ENCODE results near the gene CHPF2. TPM values are rescaled to one million over a fixed set of nuclear protein-coding genes. Genes with fewer than 3 reads are reported as not detected.

The CHPF2 gene
- total RNA-seq, 1 donor from 2014 or later: 37.2 TPM

DNA sequence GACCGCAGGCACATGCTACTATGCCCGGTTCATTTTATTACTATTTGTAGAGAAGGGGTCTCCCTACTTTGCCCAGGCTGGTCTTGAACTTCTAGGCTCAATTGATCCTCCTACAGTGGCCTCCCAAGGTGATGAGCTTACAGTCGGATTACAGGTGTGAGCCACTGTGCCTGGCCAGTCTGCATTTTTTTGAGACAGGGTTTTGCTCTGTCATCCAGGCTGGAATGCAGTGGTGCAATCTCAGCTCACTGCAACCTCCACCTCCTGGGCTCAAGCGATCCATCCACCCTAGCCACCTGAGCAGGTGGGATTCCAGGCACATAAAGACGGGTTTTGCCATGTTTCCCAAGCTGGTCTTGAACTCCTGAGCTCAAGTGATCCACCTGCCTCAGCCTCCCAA lies 19.7 kb upstream of the CHPF2 start:
- Histone ChIP-seq H3K27me3 (no peaks in the 10 kb centered on the region), H3K4me3 (no peak overlapping the region), H3K9me3 (no peaks in the 10 kb centered on the region), H3K36me3 (peaks cover 51% of the 10 kb centered on the region), H3K4me1 (no peaks in the 10 kb centered on the region), H3K27ac (no peak overlapping the region)
- intact Hi-C loops (cut with DNase I): no loop called here
- no peak for ATAC-seq
- DNase-seq: no peak
- TF ChIP-seq, protein P1, sequence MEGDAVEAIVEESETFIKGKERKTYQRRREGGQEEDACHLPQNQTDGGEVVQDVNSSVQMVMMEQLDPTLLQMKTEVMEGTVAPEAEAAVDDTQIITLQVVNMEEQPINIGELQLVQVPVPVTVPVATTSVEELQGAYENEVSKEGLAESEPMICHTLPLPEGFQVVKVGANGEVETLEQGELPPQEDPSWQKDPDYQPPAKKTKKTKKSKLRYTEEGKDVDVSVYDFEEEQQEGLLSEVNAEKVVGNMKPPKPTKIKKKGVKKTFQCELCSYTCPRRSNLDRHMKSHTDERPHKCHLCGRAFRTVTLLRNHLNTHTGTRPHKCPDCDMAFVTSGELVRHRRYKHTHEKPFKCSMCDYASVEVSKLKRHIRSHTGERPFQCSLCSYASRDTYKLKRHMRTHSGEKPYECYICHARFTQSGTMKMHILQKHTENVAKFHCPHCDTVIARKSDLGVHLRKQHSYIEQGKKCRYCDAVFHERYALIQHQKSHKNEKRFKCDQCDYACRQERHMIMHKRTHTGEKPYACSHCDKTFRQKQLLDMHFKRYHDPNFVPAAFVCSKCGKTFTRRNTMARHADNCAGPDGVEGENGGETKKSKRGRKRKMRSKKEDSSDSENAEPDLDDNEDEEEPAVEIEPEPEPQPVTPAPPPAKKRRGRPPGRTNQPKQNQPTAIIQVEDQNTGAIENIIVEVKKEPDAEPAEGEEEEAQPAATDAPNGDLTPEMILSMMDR (IDR thresholded peaks at IDR 0.05): no peak

DNA sequence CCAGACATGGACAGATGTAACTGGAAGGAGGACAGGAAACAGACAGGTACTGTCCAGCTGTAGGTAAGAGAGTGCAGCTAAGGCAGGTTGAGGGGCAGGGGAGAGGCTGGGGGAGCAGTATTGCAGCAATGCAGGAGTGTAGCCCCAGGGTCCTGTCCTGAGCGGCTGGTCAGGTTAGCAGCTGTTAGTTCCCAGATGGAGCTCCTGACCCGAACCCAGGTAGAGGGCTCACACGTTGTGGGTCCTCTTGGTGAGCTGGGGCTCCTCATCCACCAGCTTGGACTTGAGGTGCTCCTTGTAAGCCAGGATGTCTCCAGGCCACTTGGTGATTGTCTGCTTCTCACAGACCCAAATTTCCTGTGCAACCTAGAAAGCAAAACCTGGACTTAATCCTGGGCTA lies 18.5 kb upstream of the CHPF2 start:
- H3K27me3 ChIP-seq: no peaks in the 10 kb centered on the region
- H3K36me3 ChIP-seq: peaks cover 63% of the 10 kb centered on the region
- TF ChIP-seq, protein P1 (IDR thresholded peaks at IDR 0.05): no peak
- DNase-seq (no peak), ATAC-seq (no peak)
- H3K4me3 ChIP-seq: no peak overlapping the region
- intact Hi-C loops (cut with DNase I): no loop called here
- H3K27ac ChIP-seq: no peak overlapping the region
- H3K9me3 ChIP-seq: no peaks in the 10 kb centered on the region
- H3K4me1 ChIP-seq: no peaks in the 10 kb centered on the region

DNA sequence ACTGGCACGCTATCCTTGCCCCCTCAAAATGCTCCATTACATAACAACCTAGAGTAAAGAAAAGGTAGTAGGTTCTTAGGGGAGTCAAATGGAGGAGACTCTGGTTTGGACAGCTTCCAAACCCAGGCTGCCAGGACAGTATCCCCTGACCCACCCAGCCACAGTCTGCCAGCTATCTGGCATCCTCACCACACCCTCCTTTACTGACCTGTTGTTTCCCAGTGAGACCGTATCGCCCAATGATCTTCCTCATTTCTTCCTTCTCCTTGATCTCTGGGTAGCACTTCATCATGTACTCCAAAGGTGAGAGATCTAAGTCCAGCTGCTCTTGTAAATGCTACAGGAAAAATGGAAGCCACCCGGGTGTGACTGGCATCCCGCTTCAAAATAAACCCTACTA lies 16.9 kb upstream of the CHPF2 start:
- intact Hi-C loops (cut with DNase I): no loop called here
- H3K4me3 ChIP-seq: no peak overlapping the region

DNA sequence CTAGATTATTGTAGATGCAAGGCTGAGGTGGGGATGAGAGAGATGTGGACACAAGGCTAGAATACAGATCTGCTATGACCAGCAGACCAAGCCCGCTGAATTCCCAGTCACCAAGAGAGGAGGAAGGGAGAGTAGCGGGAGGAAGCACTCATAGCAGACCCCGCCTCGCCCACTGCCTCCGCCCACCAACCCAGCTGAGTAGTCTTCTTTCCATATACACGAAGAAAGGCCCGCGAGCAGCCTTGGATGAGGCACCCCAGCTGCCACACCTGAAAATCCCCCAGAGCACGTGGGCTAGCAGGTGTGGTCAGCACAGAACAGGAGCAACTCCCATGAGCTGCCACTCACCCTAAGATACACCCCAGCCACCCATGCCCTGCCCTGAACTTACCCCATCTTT lies 14.1 kb upstream of the CHPF2 start:
- H3K36me3 ChIP-seq: peaks cover 99% of the 10 kb centered on the region
- TF ChIP-seq, protein P1 (IDR thresholded peaks at IDR 0.05): no peak
- H3K9me3 ChIP-seq: no peaks in the 10 kb centered on the region
- no peak overlapping the region for H3K4me3 ChIP-seq
- H3K27ac ChIP-seq: no peak overlapping the region
- no peak for DNase-seq
- ATAC-seq: no peak
- H3K4me1 ChIP-seq: no peaks in the 10 kb centered on the region
- intact Hi-C loops (cut with DNase I): no loop called here
- no peaks in the 10 kb centered on the region for H3K27me3 ChIP-seq

More for the DNA sequence above, 16.9 kb upstream of the CHPF2 start:
- no peak for ATAC-seq
- Histone ChIP-seq H3K27ac (no peak overlapping the region), H3K36me3 (peaks cover 77% of the 10 kb centered on the region), H3K27me3 (no peaks in the 10 kb centered on the region), H3K9me3 (no peaks in the 10 kb centered on the region), H3K4me1 (no peaks in the 10 kb centered on the region)
- DNase-seq: no peak
- TF ChIP-seq, protein P1 (IDR thresholded peaks at IDR 0.05): no peak

DNA sequence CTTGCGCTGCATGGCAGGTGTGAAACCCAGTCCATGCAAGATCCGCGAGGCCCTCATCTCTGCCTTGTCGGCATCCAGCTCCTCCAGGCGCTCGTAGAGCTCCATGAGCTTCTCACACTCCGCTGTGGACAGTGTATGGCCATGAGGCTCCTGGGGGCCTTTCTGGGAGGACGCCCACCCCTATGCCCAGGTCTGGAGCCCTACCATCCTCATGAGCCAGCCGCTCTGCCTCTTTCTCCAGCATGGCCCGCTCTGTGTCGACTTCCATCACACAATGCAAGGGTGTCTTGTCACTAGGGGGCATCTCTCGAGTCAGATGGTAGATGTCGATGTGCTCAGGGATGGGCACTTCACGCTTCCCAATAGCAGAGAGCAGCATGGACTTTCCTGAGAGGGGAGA lies 8.6 kb upstream of the CHPF2 start:
- Histone ChIP-seq H3K27me3 (no peaks in the 10 kb centered on the region), H3K4me1 (peaks cover 18% of the 10 kb centered on the region), H3K27ac (no peak overlapping the region), H3K4me3 (no peak overlapping the region), H3K36me3 (peaks cover 59% of the 10 kb centered on the region), H3K9me3 (no peaks in the 10 kb centered on the region)
- TF ChIP-seq, protein P1 (IDR thresholded peaks at IDR 0.05): no peak
- no peak for DNase-seq
- no peak for ATAC-seq
- intact Hi-C loops (cut with DNase I): no loop called here

DNA sequence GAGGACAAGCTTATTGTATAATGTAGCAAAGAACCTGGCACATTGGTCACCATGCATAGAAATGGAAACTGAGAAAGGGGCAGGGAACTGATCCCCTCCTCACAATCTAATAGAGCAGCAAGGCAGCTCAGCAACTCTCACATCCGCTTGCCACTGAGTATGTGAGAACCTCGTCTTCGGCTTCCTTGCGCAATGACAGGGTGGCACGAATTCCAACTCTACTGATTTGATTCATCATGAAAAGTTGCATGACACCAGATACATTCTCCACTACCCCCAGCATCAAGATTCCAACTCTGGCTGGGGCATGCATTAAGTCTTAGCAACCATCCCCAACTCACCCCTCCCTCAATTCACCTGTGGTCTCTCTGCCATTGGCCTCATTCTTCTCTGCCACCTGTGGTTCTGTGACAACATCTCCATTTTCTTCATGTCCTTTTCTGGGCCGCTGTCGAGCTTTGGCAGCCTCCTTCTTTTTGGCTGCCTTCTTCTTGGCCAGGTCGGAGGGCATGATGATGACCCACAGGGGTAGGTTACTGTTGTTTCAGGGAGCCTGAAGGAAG lies 6.3 kb upstream of the CHPF2 start:
- peaks cover 37% of the 10 kb centered on the region for H3K36me3 ChIP-seq
- DNase-seq: no peak
- H3K27me3 ChIP-seq: no peaks in the 10 kb centered on the region
- peak overlapping the region; percentile 83 for H3K4me3 ChIP-seq
- TF ChIP-seq, protein P1 (IDR thresholded peaks at IDR 0.05): no peak
- H3K4me1 ChIP-seq: peaks cover 18% of the 10 kb centered on the region
- ATAC-seq: no peak
- intact Hi-C loops (cut with DNase I): no loop called here
- no peak overlapping the region for H3K27ac ChIP-seq
- no peaks in the 10 kb centered on the region for H3K9me3 ChIP-seq
